Stomach (tissue), 4 donors: Measurements from ENCODE around the gene IP6K3.

Source experiments
- CTCF ChIP-seq, 7 experiments: fragments of 450-650 bp in 4 of 7; fragments of 200-600 bp in 3 of 7; sonication (generic) in 3 of 7; IDR thresholded peaks; one replicate each; pipeline ENCODE4 v1.5.1; 2016 to 2019; ENCODE audit warnings: antibody characterized with exemption in 7 of 7, control low read depth in 2 of 7, mild to moderate bottlenecking in 1 of 7
- POLR2A ChIP-seq, 4 donors: fragments of 450-650 bp; IDR thresholded peaks; one replicate each; pipeline ENCODE4 v1.6.1; 2016; ENCODE audit warnings: antibody characterized with exemption in 4 of 4, control low read depth in 2 of 4, mild to moderate bottlenecking in 1 of 4, moderate library complexity in 1 of 4
- POLR2AphosphoS5 ChIP-seq, 3 donors: sonication (generic); formaldehyde crosslinking; IDR thresholded peaks; one replicate each; pipeline ENCODE4 v1.6.1; 2016; ENCODE audit warnings: antibody characterized with exemption in 3 of 3

- TF ChIP-seq CTCF (IDR thresholded peaks at IDR 0.05): no peak
- no peak for TF ChIP-seq POLR2A (IDR thresholded peaks at IDR 0.05)
- no peak for TF ChIP-seq POLR2AphosphoS5 (IDR thresholded peaks at IDR 0.05)
Observed at GRCh38 chr6:33723371-33724085, 23.2 kb downstream of the IP6K3 start.
